Common myeloid progenitor, CD34-positive (primary cell): Measurements from ENCODE around the gene CFAP74.
"Not testable (repeated sequence)": the region's sequence is repeated elsewhere in the genome, so short reads cannot be mapped to it uniquely, and the experiment has no call there.

ENCODE experiments used
- CTCF ChIA-PET: fragments of 350-600 bp; sonication (Branson Sonifier 250); formaldehyde crosslinking; loops from one replicate; lab custom pipeline; 2021; ENCODE audit warnings: antibody characterized with exemption; lab: Charles Lee
- POLR2A ChIA-PET: fragments of 350-600 bp; sonication (Branson Sonifier 250); formaldehyde crosslinking; loops from one replicate; lab custom pipeline; 2021; ENCODE audit warnings: antibody characterized with exemption; lab: Charles Lee
- DNase-seq, 3 donors: peaks; one replicate each; pipeline versions ENCODE4 v3.0.0 to v3.0.0-alpha.2; 2013
- H3K27ac ChIP-seq, 2 experiments: 1 replicate in 1 of 2; 2 replicates in 1 of 2; pipeline ENCODE4 v1.7.0; 2013; ENCODE audit warnings: inconsistent platforms in 2 of 2, low read length in 2 of 2, mild to moderate bottlenecking in 2 of 2, low read depth in 1 of 2, moderate library complexity in 1 of 2; ENCODE audit not compliant: severe bottlenecking in 2 of 2, insufficient read depth in 1 of 2, poor library complexity in 1 of 2
- H3K27me3 ChIP-seq, 5 experiments: replicated peaks in 2 of 5; 1 replicate in 3 of 5; 2 replicates in 2 of 5; pipeline versions ENCODE4 v1.6.1 to v1.7.0; 2013; ENCODE audit warnings: low read length in 4 of 5, mild to moderate bottlenecking in 2 of 5, moderate library complexity in 2 of 5, inconsistent platforms in 1 of 5; ENCODE audit not compliant: insufficient read depth in 5 of 5, control insufficient read depth in 4 of 5
- H3K36me3 ChIP-seq, 4 experiments: 1 replicate in 2 of 4; 2 replicates in 2 of 4; pipeline versions ENCODE4 v1.6.1 to v1.7.0; 2013; ENCODE audit warnings: low read length in 3 of 4, control low read depth in 1 of 4, mild to moderate bottlenecking in 1 of 4; ENCODE audit not compliant: control insufficient read depth in 4 of 4, insufficient read depth in 4 of 4
- H3K4me1 ChIP-seq, 4 experiments: 1 replicate in 3 of 4; 2 replicates in 1 of 4; pipeline versions ENCODE4 v1.6.1 to v1.7.1; 2013; ENCODE audit warnings: low read length in 3 of 4, mild to moderate bottlenecking in 3 of 4, control low read depth in 1 of 4, inconsistent platforms in 1 of 4, moderate library complexity in 1 of 4; ENCODE audit not compliant: control insufficient read depth in 4 of 4, insufficient read depth in 4 of 4; ENCODE audit errors: control extremely low read depth in 1 of 4
- H3K4me3 ChIP-seq, 7 experiments: 1 replicate in 4 of 7; 2 replicates in 3 of 7; pipeline versions ENCODE4 v1.5.1 to v1.7.0; 2013; ENCODE audit warnings: mild to moderate bottlenecking in 7 of 7, low read length in 6 of 7, moderate library complexity in 6 of 7, inconsistent platforms in 2 of 7, low read depth in 2 of 7, control low read depth in 1 of 7; ENCODE audit not compliant: insufficient read depth in 4 of 7, control insufficient read depth in 1 of 7; ENCODE audit errors: extremely low read depth in 1 of 7
- H3K9me3 ChIP-seq, 5 experiments: 1 replicate in 4 of 5; 2 replicates in 1 of 5; pipeline versions ENCODE4 v1.6.1 to v1.7.1; 2013; ENCODE audit warnings: low read length in 4 of 5, mild to moderate bottlenecking in 2 of 5, inconsistent platforms in 1 of 5, low read depth in 1 of 5, moderate library complexity in 1 of 5; ENCODE audit not compliant: control insufficient read depth in 4 of 5, insufficient read depth in 2 of 5; ENCODE audit errors: control extremely low read depth in 1 of 5
- WGBS: methylation state at CpG from one replicate; pipeline ENCODE4 v1.1.5; 2013; ENCODE audit not compliant: insufficient coverage; 5-methylcytosine and 5-hydroxymethylcytosine counted together

Gene CFAP74

GRCh38 chr1:1987142-1987510, 16.5 kb downstream of the CFAP74 start:
- POLR2A ChIA-PET = no interaction called here
- Histone ChIP-seq H3K4me1 (no peaks in the 10 kb centered on the region), H3K27ac (no peak overlapping the region), H3K4me3 (no peak overlapping the region), H3K9me3 (no peaks in the 10 kb centered on the region), H3K27me3 (peaks cover 0 to 14% (median 0%) of the 10 kb centered on the region in 5 experiments), H3K36me3 (no peaks in the 10 kb centered on the region)
- CTCF ChIA-PET = interaction anchor here (1.4 to 3.2 kb wide), 2 partner anchors 27 to 58 kb away, joined by 3 to 15 read pairs; no protein-coding TSS in a partner anchor
- 92% methylated on average over 13 of the region's 13 CpGs for WGBS
- no peak for DNase-seq

GRCh38 chr1:1986451-1987141, 17.0 kb downstream of the CFAP74 start:
- 87% methylated on average over 24 of the region's 24 CpGs for WGBS
- no peaks in the 10 kb centered on the region for H3K4me1 ChIP-seq
- H3K9me3 ChIP-seq = no peaks in the 10 kb centered on the region
- POLR2A ChIA-PET = no interaction called here
- H3K36me3 ChIP-seq = no peaks in the 10 kb centered on the region
- CTCF ChIA-PET = interaction anchor here (1.4 kb wide), 1 partner anchor 26 kb away, joined by 3 read pairs; no protein-coding TSS in a partner anchor
- peaks cover 0 to 14% (median 0%) of the 10 kb centered on the region in 5 experiments for H3K27me3 ChIP-seq
- no peak overlapping the region for H3K4me3 ChIP-seq
- DNase-seq = no peak
- H3K27ac ChIP-seq = no peak overlapping the region

GRCh38 chr1:1985375-1986050, 18.1 kb downstream of the CFAP74 start:
- no peak for DNase-seq
- Histone ChIP-seq H3K4me3 (no peak overlapping the region), H3K4me1 (no peaks in the 10 kb centered on the region), H3K9me3 (peaks cover 0 to under 1% (median 0%) of the 10 kb centered on the region in 5 experiments), H3K36me3 (no peaks in the 10 kb centered on the region), H3K27ac (no peak overlapping the region), H3K27me3 (peaks cover 0 to 14% (median 0%) of the 10 kb centered on the region in 5 experiments)
- CTCF ChIA-PET = interaction anchor here (1.1 kb wide), 1 partner anchor 35 kb away, joined by 3 read pairs; no protein-coding TSS in a partner anchor
- POLR2A ChIA-PET = no interaction called here
- 96% methylated on average over 27 of the region's 32 CpGs for WGBS

GRCh38 chr1:1984560-1985070, 19.0 kb downstream of the CFAP74 start:
- H3K27me3 ChIP-seq = peaks cover 0 to 14% (median 0%) of the 10 kb centered on the region in 5 experiments
- CTCF ChIA-PET = interaction anchor here (1.1 kb wide), 1 partner anchor 36 kb away, joined by 3 read pairs; no protein-coding TSS in a partner anchor
- peaks cover 0 to 4% (median 0%) of the 10 kb centered on the region in 5 experiments for H3K9me3 ChIP-seq
- H3K36me3 ChIP-seq = no peaks in the 10 kb centered on the region
- POLR2A ChIA-PET = no interaction called here
- no peaks in the 10 kb centered on the region for H3K4me1 ChIP-seq
- H3K27ac ChIP-seq = no peak overlapping the region
- DNase-seq = no peak
- H3K4me3 ChIP-seq = no peak overlapping the region
- WGBS = 91% methylated on average over 12 of the region's 17 CpGs

GRCh38 chr1:1982379-1983232, 21.0 kb downstream of the CFAP74 start:
- H3K9me3 ChIP-seq = peaks cover 0 to 9% (median 0%) of the 10 kb centered on the region in 5 experiments
- H3K36me3 ChIP-seq = no peaks in the 10 kb centered on the region
- no peak overlapping the region for H3K4me3 ChIP-seq
- POLR2A ChIA-PET = no interaction called here
- WGBS = 94% methylated on average over 33 of the region's 36 CpGs
- no peak overlapping the region for H3K27ac ChIP-seq
- CTCF ChIA-PET = interaction anchor here (0.6 kb wide), 1 partner anchor 80 kb away, joined by 3 read pairs; no protein-coding TSS in a partner anchor
- no peak for DNase-seq
- peaks cover 0 to 2% (median 0%) of the 10 kb centered on the region in 5 experiments for H3K27me3 ChIP-seq
- no peaks in the 10 kb centered on the region for H3K4me1 ChIP-seq

GRCh38 chr1:1981631-1982327, 21.8 kb downstream of the CFAP74 start:
- H3K4me3 ChIP-seq, H3K9me3 ChIP-seq, POLR2A ChIA-PET, DNase-seq, H3K27me3 ChIP-seq, H3K27ac ChIP-seq, H3K4me1 ChIP-seq, H3K36me3 ChIP-seq: not testable (repeated sequence)
- CTCF ChIA-PET = interaction anchor here (0.6 kb wide), 1 partner anchor 79 kb away, joined by 3 read pairs; no protein-coding TSS in a partner anchor
- WGBS = 98% methylated on average over 54 of the region's 73 CpGs
